GM21528 (cell line): ENCODE measurements around the gene TMEM94.
"Not testable (repeated sequence)": the region's sequence is repeated elsewhere in the genome, so short reads cannot be mapped to it uniquely, and the experiment has no call there.

Experiments
- ATAC-seq: cut with Tn5 transposase; IDR thresholded peaks from one replicate; pipeline ENCODE4 v1.9.1; 2021; ENCODE audit warnings: mild to moderate bottlenecking, moderate library complexity; ENCODE audit not compliant: unreplicated experiment, low FRiP score

The TMEM94 gene

GRCh38 chr17:75475144-75475835, 18.9 kb downstream of the TMEM94 start:
- ATAC-seq, result no peak

GRCh38 chr17:75475851-75476250, 19.4 kb downstream of the TMEM94 start:
- ATAC-seq, result no peak

- no peak for ATAC-seq
Measured at GRCh38 chr17:75476271-75476671, 19.8 kb downstream of the TMEM94 start.

- no peak for ATAC-seq
Measured at GRCh38 chr17:75476752-75477489, 20.5 kb downstream of the TMEM94 start.

- not testable (repeated sequence) for ATAC-seq
Measured at GRCh38 chr17:75477490-75477862, 21.0 kb downstream of the TMEM94 start.

GRCh38 chr17:75478508-75478907, 22.1 kb downstream of the TMEM94 start:
- no peak for ATAC-seq

GRCh38 chr17:75480281-75480680, 23.8 kb downstream of the TMEM94 start:
- ATAC-seq, result no peak

GRCh38 chr17:75481194-75482068, 25.0 kb downstream of the TMEM94 start:
- ATAC-seq, result no peak

- ATAC-seq, result no peak
Measured at GRCh38 chr17:75482098-75482942, 25.9 kb downstream of the TMEM94 start.

- ATAC-seq, result no peak
Measured at GRCh38 chr17:75485688-75486087, 29.3 kb downstream of the TMEM94 start.

- ATAC-seq, result no peak
Measured at GRCh38 chr17:75486151-75486550, 29.7 kb downstream of the TMEM94 start.

GRCh38 chr17:75486951-75487350, 30.5 kb downstream of the TMEM94 start:
- ATAC-seq, result no peak

- ATAC-seq, result no peak
Measured at GRCh38 chr17:75487351-75488070, 31.1 kb downstream of the TMEM94 start.

GRCh38 chr17:75488693-75489510, 32.5 kb downstream of the TMEM94 start:
- no peak for ATAC-seq

- no peak for ATAC-seq
Measured at GRCh38 chr17:75489511-75489955, 33.1 kb downstream of the TMEM94 start.

GRCh38 chr17:75490173-75490743, 33.8 kb downstream of the TMEM94 start:
- no peak for ATAC-seq

- no peak for ATAC-seq
Measured at GRCh38 chr17:75490953-75491649, 34.7 kb downstream of the TMEM94 start.

GRCh38 chr17:75491680-75492079, 35.2 kb downstream of the TMEM94 start:
- no peak for ATAC-seq
